ENCODE results near the gene KAZN. TPM values are rescaled to one million over a fixed set of nuclear protein-coding genes. Genes with fewer than 3 reads are reported as not detected.

The KAZN gene
- total and polyA plus RNA-seq, 4 experiments from 2014 or later: 0.08 to 0.47 TPM; not detected in 2

- DNase-seq: no peak
- Histone ChIP-seq H3K27me3 (ENCODE audit: insufficient read depth, low read length) (no peaks in the 10 kb centered on the region), H3K4me1 (ENCODE audit: insufficient read depth, low read length) (no peaks in the 10 kb centered on the region), H3K36me3 (ENCODE audit: insufficient read depth, low read length) (no peaks in the 10 kb centered on the region), H3K27ac (ENCODE audit: low read depth, low read length) (no peak overlapping the region), H3K9me3 (ENCODE audit: control insufficient read depth in 1 of 2, low read length in 2 of 2) (peaks cover 0 to 5% of the 10 kb centered on the region in 2 donors), H3K4me3 (ENCODE audit: low read length in 2 of 2) (no peak overlapping the region)
- H3K9me3 Mint-ChIP-seq: peaks cover 0 to 23% (median 19%) of the 10 kb centered on the region in 8 donors
- ChIA-PET CTCF (ENCODE audit: partially characterized antibody) (no interaction called here), POLR2A (ENCODE audit: partially characterized antibody) (no interaction called here)
- H3K4me3 Mint-ChIP-seq: no peak overlapping the region
- no peaks in the 10 kb centered on the region for H3K4me1 Mint-ChIP-seq
- H3K27ac Mint-ChIP-seq: peak overlapping the region in 1 of 7 donors; percentile 83
- peaks cover 0 to 1% of the 10 kb centered on the region in 2 donors for H3K27me3 Mint-ChIP-seq
- intact Hi-C loops (cut with micrococcal nuclease): no loop called here
- peaks cover 0 to 3% of the 10 kb centered on the region in 2 donors for H3K36me3 Mint-ChIP-seq
Observed at GRCh38 chr1:14808768-14809167, 210.3 kb downstream of the KAZN start.

GRCh38 chr1:14809191-14809981 lies 210.9 kb downstream of the KAZN start:
- Mint-ChIP-seq H3K27ac (no peak overlapping the region), H3K4me3 (no peak overlapping the region), H3K27me3 (peaks cover 0 to 1% of the 10 kb centered on the region in 2 donors), H3K36me3 (peaks cover 0 to 3% of the 10 kb centered on the region in 2 donors), H3K4me1 (no peaks in the 10 kb centered on the region), H3K9me3 (peaks cover 0 to 23% (median 19%) of the 10 kb centered on the region in 8 donors)
- H3K27ac ChIP-seq (ENCODE audit: low read depth, low read length): no peak overlapping the region
- ChIA-PET CTCF (ENCODE audit: partially characterized antibody) (no interaction called here), POLR2A (ENCODE audit: partially characterized antibody) (no interaction called here)
- intact Hi-C loops (cut with micrococcal nuclease): no loop called here
- H3K27me3 ChIP-seq (ENCODE audit: insufficient read depth, low read length): no peaks in the 10 kb centered on the region
- H3K4me1 ChIP-seq (ENCODE audit: insufficient read depth, low read length): no peaks in the 10 kb centered on the region
- H3K9me3 ChIP-seq (ENCODE audit: control insufficient read depth in 1 of 2, low read length in 2 of 2): peaks cover 0 to 5% of the 10 kb centered on the region in 2 donors
- H3K36me3 ChIP-seq (ENCODE audit: insufficient read depth, low read length): no peaks in the 10 kb centered on the region
- no peak for DNase-seq
- no peak overlapping the region for H3K4me3 ChIP-seq (ENCODE audit: low read length in 2 of 2)

GRCh38 chr1:14810595-14811361 lies 212.3 kb downstream of the KAZN start:
- Histone ChIP-seq H3K27ac (ENCODE audit: low read depth, low read length) (no peak overlapping the region), H3K4me3 (ENCODE audit: low read length in 2 of 2) (no peak overlapping the region), H3K9me3 (ENCODE audit: control insufficient read depth in 1 of 2, low read length in 2 of 2) (peaks cover 0 to 5% of the 10 kb centered on the region in 2 donors), H3K4me1 (ENCODE audit: insufficient read depth, low read length) (no peaks in the 10 kb centered on the region), H3K27me3 (ENCODE audit: insufficient read depth, low read length) (no peaks in the 10 kb centered on the region), H3K36me3 (ENCODE audit: insufficient read depth, low read length) (no peaks in the 10 kb centered on the region)
- no peak overlapping the region for H3K27ac Mint-ChIP-seq
- intact Hi-C loops (cut with micrococcal nuclease): no loop called here
- no peak overlapping the region for H3K4me3 Mint-ChIP-seq
- peaks cover 0 to 23% (median 18%) of the 10 kb centered on the region in 8 donors for H3K9me3 Mint-ChIP-seq
- DNase-seq: no peak
- ChIA-PET POLR2A (ENCODE audit: partially characterized antibody) (no interaction called here), CTCF (ENCODE audit: partially characterized antibody) (no interaction called here)
- H3K27me3 Mint-ChIP-seq: peaks cover 0 to 1% of the 10 kb centered on the region in 2 donors
- H3K4me1 Mint-ChIP-seq: no peaks in the 10 kb centered on the region
- H3K36me3 Mint-ChIP-seq: peaks cover 0 to 3% of the 10 kb centered on the region in 2 donors

GRCh38 chr1:14811573-14811972 lies 213.1 kb downstream of the KAZN start:
- Mint-ChIP-seq H3K9me3 (peaks cover 0 to 23% (median 14%) of the 10 kb centered on the region in 8 donors), H3K27me3 (peaks cover 1 to 3% of the 10 kb centered on the region in 2 donors), H3K36me3 (peaks cover 0 to 3% of the 10 kb centered on the region in 2 donors), H3K4me1 (no peaks in the 10 kb centered on the region), H3K27ac (no peak overlapping the region), H3K4me3 (no peak overlapping the region)
- CTCF ChIA-PET (ENCODE audit: partially characterized antibody): no interaction called here
- intact Hi-C loops (cut with micrococcal nuclease): no loop called here
- POLR2A ChIA-PET (ENCODE audit: partially characterized antibody): no interaction called here
- DNase-seq: no peak
- Histone ChIP-seq H3K4me1 (ENCODE audit: insufficient read depth, low read length) (no peaks in the 10 kb centered on the region), H3K4me3 (ENCODE audit: low read length in 2 of 2) (no peak overlapping the region), H3K9me3 (ENCODE audit: control insufficient read depth in 1 of 2, low read length in 2 of 2) (peaks cover 0 to 5% of the 10 kb centered on the region in 2 donors), H3K36me3 (ENCODE audit: insufficient read depth, low read length) (no peaks in the 10 kb centered on the region), H3K27ac (ENCODE audit: low read depth, low read length) (no peak overlapping the region), H3K27me3 (ENCODE audit: insufficient read depth, low read length) (no peaks in the 10 kb centered on the region)

- ChIA-PET CTCF (ENCODE audit: partially characterized antibody) (no interaction called here), POLR2A (ENCODE audit: partially characterized antibody) (no interaction called here)
- peaks cover 0 to 18% (median 9%) of the 10 kb centered on the region in 8 donors for H3K9me3 Mint-ChIP-seq
- H3K27ac ChIP-seq (ENCODE audit: low read depth, low read length): no peak overlapping the region
- no peak overlapping the region for H3K4me3 ChIP-seq (ENCODE audit: low read length in 2 of 2)
- intact Hi-C loops (cut with micrococcal nuclease): no loop called here
- no peaks in the 10 kb centered on the region for H3K36me3 ChIP-seq (ENCODE audit: insufficient read depth, low read length)
- no peaks in the 10 kb centered on the region for H3K4me1 ChIP-seq (ENCODE audit: insufficient read depth, low read length)
- H3K4me1 Mint-ChIP-seq: no peaks in the 10 kb centered on the region
- no peak for DNase-seq
- no peaks in the 10 kb centered on the region for H3K27me3 ChIP-seq (ENCODE audit: insufficient read depth, low read length)
- H3K9me3 ChIP-seq (ENCODE audit: control insufficient read depth in 1 of 2, low read length in 2 of 2): no peaks in the 10 kb centered on the region
- H3K4me3 Mint-ChIP-seq: no peak overlapping the region
- H3K36me3 Mint-ChIP-seq: peaks cover 0 to 3% of the 10 kb centered on the region in 2 donors
- H3K27me3 Mint-ChIP-seq: peaks cover 1 to 3% of the 10 kb centered on the region in 2 donors
- no peak overlapping the region for H3K27ac Mint-ChIP-seq
Observed at GRCh38 chr1:14812189-14812588, 213.7 kb downstream of the KAZN start.

- H3K27ac Mint-ChIP-seq: no peak overlapping the region
- no peaks in the 10 kb centered on the region for H3K36me3 Mint-ChIP-seq
- H3K4me1 ChIP-seq (ENCODE audit: insufficient read depth, low read length): no peaks in the 10 kb centered on the region
- peaks cover 0 to 3% (median 0%) of the 10 kb centered on the region in 8 donors for H3K9me3 Mint-ChIP-seq
- no peaks in the 10 kb centered on the region for H3K27me3 ChIP-seq (ENCODE audit: insufficient read depth, low read length)
- H3K36me3 ChIP-seq (ENCODE audit: insufficient read depth, low read length): no peaks in the 10 kb centered on the region
- ChIA-PET CTCF (ENCODE audit: partially characterized antibody) (no interaction called here), POLR2A (ENCODE audit: partially characterized antibody) (no interaction called here)
- DNase-seq: no peak
- peaks cover 1 to 7% of the 10 kb centered on the region in 2 donors for H3K27me3 Mint-ChIP-seq
- H3K4me3 Mint-ChIP-seq: no peak overlapping the region
- no peaks in the 10 kb centered on the region for H3K4me1 Mint-ChIP-seq
- no peak overlapping the region for H3K4me3 ChIP-seq (ENCODE audit: low read length in 2 of 2)
- H3K27ac ChIP-seq (ENCODE audit: low read depth, low read length): no peak overlapping the region
- H3K9me3 ChIP-seq (ENCODE audit: control insufficient read depth in 1 of 2, low read length in 2 of 2): no peaks in the 10 kb centered on the region
- intact Hi-C loops (cut with micrococcal nuclease): no loop called here
Observed at GRCh38 chr1:14815175-14815877, 216.8 kb downstream of the KAZN start.
